GM12874 (cell line): ENCODE results near the gene ACSL1.

ENCODE experiments used
- CTCF ChIP-seq: IDR thresholded peaks from 2 replicates; pipeline ENCODE4 v1.5.1; 2011; ENCODE audit warnings: low read depth, mild to moderate bottlenecking, control low read depth, low read length, moderate library complexity; ENCODE audit not compliant: insufficient read depth

The ACSL1 gene

GRCh38 chr4:184850018-184850417, 24.2 kb upstream of the ACSL1 start:
- TF ChIP-seq CTCF, result no peak

GRCh38 chr4:184849185-184849584, 23.4 kb upstream of the ACSL1 start:
- no peak for TF ChIP-seq CTCF

- TF ChIP-seq CTCF, result no peak
Measured at GRCh38 chr4:184848510-184848909, 22.7 kb upstream of the ACSL1 start.

- TF ChIP-seq CTCF, result no peak
Measured at GRCh38 chr4:184846531-184846930, 20.8 kb upstream of the ACSL1 start.

- TF ChIP-seq CTCF, result no peak
Measured at GRCh38 chr4:184845367-184846021, 19.7 kb upstream of the ACSL1 start.

- TF ChIP-seq CTCF, result no peak
Measured at GRCh38 chr4:184844742-184845141, 19.0 kb upstream of the ACSL1 start.

- TF ChIP-seq CTCF, result no peak
Measured at GRCh38 chr4:184843984-184844554, 18.3 kb upstream of the ACSL1 start.
